Measurements from ENCODE around the gene CADPS2.

Gene CADPS2

DNA sequence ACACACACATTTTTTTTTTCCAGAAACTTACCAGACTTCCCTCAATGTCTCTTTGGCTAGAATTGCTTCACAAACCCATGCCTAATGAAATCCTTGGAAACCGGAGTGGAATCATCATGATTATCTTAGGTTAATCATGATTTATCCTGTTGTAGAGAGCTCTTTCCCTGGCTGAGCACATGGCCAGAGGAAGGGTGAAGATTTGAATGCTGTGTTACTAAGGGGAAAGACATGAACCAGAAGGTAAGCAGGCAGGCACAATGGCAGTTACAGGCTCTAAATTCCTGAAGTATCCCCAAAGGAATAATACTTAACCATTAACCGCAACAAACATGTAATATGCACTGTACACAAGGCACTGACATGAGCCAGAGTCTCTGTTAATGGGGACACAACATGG, 179.4 kb downstream of the CADPS2 start:
- no peak for DNase-seq (ENCODE audit: low read depth, low spot score)
- no peak overlapping the region for H3K4me3 ChIP-seq (ENCODE audit: low read depth, low read length)
- TF ChIP-seq, protein P1, sequence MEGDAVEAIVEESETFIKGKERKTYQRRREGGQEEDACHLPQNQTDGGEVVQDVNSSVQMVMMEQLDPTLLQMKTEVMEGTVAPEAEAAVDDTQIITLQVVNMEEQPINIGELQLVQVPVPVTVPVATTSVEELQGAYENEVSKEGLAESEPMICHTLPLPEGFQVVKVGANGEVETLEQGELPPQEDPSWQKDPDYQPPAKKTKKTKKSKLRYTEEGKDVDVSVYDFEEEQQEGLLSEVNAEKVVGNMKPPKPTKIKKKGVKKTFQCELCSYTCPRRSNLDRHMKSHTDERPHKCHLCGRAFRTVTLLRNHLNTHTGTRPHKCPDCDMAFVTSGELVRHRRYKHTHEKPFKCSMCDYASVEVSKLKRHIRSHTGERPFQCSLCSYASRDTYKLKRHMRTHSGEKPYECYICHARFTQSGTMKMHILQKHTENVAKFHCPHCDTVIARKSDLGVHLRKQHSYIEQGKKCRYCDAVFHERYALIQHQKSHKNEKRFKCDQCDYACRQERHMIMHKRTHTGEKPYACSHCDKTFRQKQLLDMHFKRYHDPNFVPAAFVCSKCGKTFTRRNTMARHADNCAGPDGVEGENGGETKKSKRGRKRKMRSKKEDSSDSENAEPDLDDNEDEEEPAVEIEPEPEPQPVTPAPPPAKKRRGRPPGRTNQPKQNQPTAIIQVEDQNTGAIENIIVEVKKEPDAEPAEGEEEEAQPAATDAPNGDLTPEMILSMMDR (IDR thresholded peaks at IDR 0.05; ENCODE audit: low read depth, low read length) = no peak
- in situ Hi-C loops (cut with HindIII; ENCODE audit: low sequenced_read_pairs) = no loop called here

DNA sequence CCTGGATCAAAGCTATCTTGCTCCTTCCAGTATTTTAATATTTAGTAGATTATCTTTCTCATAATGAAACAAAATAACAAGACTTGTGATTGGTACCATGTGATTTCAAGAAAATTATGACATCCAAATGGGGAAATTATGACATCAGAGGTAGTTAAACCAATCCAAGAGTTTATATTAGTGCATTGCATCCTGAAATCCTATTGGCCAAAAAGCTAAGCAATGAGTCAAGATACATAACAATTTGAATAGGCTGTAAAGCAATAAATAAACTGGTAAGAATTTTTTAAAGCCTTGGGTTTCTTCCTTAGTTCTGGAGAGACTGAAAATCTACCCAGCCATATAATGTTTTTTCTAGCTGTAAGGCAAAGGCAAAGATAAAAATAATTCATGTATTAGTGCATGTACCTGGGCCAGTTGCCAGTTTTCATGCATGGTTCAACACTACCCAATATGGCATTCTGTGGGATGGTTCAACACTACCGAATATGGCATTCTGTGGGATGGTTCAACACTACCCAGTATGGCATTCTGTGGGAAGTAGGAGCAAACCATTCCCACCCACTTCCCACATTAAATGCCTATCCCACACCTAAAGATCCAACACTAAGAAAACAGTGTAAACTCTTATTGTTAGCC, 183.3 kb downstream of the CADPS2 start, which contains the start of gene RNF148:
Gene RNF148, minus strand, starts transcription at position 51 of the 639 bp plus-strand sequence. CDS start 172 bp downstream, outside the sequence.
- TF ChIP-seq, protein P1 (IDR thresholded peaks at IDR 0.05; ENCODE audit: low read depth, low read length) = no peak
- in situ Hi-C loops (cut with HindIII; ENCODE audit: low sequenced_read_pairs) = no loop called here
- no peak for DNase-seq (ENCODE audit: low read depth, low spot score)
- H3K4me3 ChIP-seq (ENCODE audit: low read depth, low read length) = no peak within 1 kb of the TSS

DNA sequence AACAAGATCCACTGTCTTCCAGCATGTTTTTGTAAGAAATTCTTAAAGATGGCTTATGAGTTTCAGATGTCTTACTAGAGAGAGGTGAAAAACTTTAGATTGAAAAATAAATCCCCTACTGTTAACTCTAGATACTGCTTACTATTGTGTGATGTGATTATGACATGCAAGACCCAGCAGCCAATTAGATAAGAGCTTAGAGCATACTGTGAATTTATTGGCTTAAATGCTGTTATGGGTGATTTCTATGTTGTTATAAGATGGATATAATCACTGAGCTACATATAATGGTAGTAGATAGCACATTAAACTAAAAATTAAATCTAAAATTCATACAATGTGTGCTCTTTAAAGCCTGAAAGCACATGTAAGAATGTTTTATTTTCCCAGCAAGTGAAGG, 187.2 kb downstream of the CADPS2 start, which contains the start of gene RNF133:
Gene RNF133, minus strand, starts transcription at position 101 of the 400 bp plus-strand sequence. CDS start 199 bp downstream, outside the sequence.
- no peak for DNase-seq (ENCODE audit: low read depth, low spot score)
- TF ChIP-seq, protein P1 (IDR thresholded peaks at IDR 0.05; ENCODE audit: low read depth, low read length) = no peak
- no peak within 1 kb of the TSS for H3K4me3 ChIP-seq (ENCODE audit: low read depth, low read length)
- in situ Hi-C loops (cut with HindIII; ENCODE audit: low sequenced_read_pairs) = no loop called here

DNA sequence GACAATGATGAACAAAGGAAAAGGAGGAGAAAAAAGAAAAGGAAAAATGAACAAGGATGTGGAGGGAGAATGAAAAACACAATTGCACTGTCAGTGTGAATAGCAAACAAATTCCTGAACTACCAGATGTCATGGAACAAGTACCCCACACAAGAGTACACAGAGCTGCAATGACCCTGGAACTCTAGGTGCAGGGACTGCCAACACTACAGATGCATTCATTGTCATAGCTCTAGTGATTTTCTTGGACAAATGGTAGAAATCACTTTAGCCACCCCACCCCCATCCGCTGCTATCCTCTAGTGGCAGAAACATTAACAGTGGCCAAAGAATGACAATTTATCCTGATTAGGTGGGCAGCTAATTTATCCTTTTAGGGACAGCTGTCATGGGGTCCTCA, 190.4 kb downstream of the CADPS2 start:
- no peak overlapping the region for H3K4me3 ChIP-seq (ENCODE audit: low read depth, low read length)
- TF ChIP-seq, protein P1 (IDR thresholded peaks at IDR 0.05; ENCODE audit: low read depth, low read length) = no peak
- in situ Hi-C loops (cut with HindIII; ENCODE audit: low sequenced_read_pairs) = no loop called here
- no peak for DNase-seq (ENCODE audit: low read depth, low spot score)

DNA sequence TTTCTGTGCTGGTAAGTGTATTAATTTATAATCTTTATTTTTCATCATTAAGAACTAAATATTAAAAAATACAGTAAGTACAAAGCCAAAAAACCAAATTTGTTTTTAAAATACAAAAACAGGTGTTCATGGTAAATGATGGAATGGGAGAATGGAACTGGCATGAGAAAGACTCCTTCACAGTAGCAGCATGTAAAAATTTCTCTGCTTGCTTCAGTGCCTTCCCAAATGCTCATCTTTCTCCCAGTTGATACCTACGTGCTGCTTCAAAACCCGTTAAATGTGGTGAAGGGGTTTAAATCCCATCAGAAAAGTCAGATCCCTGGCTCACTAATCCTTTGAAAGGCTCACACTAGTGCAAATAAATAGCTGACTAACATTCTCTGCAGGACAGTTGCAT, 191.6 kb downstream of the CADPS2 start:
- DNase-seq (ENCODE audit: low read depth, low spot score) = no peak
- no peak overlapping the region for H3K4me3 ChIP-seq (ENCODE audit: low read depth, low read length)
- in situ Hi-C loops (cut with HindIII; ENCODE audit: low sequenced_read_pairs) = no loop called here
- TF ChIP-seq, protein P1 (IDR thresholded peaks at IDR 0.05; ENCODE audit: low read depth, low read length) = no peak

DNA sequence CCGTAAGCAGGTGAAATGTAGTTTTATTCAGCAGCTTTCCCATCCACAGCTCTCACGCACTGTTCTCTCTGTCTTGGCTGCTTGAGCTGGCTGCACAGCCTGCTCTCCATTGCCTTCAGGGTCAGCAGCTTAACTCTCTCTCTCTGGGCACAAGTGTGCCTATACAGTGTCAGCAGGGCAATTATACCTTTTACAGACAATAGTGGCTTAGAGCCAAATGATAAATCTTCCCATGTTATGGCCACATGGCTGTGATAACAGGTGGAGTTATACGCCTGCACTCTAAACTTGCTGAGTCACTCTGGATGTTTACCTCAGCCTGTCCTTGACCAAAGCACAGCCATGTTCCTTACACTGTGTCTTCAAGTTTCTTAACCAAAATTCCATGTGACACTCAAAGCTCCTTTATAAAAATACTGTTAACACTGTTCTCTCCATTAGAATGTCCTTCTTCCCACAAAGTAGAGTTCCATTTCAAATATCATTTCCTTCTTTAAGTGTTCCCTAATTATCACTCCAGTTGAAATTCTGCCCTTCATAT, 193.4 kb downstream of the CADPS2 start:
- H3K4me3 ChIP-seq (ENCODE audit: low read depth, low read length) = no peak overlapping the region
- DNase-seq (ENCODE audit: low read depth, low spot score) = no peak
- TF ChIP-seq, protein P1 (IDR thresholded peaks at IDR 0.05; ENCODE audit: low read depth, low read length) = no peak
- in situ Hi-C loops (cut with HindIII; ENCODE audit: low sequenced_read_pairs) = no loop called here
